GM21619 (cell line): ENCODE data around the gene TGM6.

ENCODE experiments used
- ATAC-seq: cut with Tn5 transposase; IDR thresholded peaks from one replicate; pipeline ENCODE4 v1.9.1; 2021; ENCODE audit not compliant: unreplicated experiment

The TGM6 gene

GRCh38 chr20:2480381-2480780, 99.7 kb downstream of the TGM6 start:
- ATAC-seq = no peak
